LNCaP clone FGC (cell line): Measurements from ENCODE around the gene RAB11FIP2.

ENCODE experiments used
- DNase-seq: peaks from one replicate; pipeline ENCODE4 v3.0.0-alpha.2; 2011; ENCODE audit warnings: low read depth
- H3K4me3 ChIP-seq: 2 replicates; pipeline ENCODE4 v1.5.1; 2011; ENCODE audit warnings: mild to moderate bottlenecking, low read depth, low read length, control low read depth
- CTCF ChIP-seq: IDR thresholded peaks from 2 replicates; pipeline ENCODE4 v1.5.1; 2012; ENCODE audit warnings: mild to moderate bottlenecking; ENCODE audit not compliant: control insufficient read depth, insufficient read depth; ENCODE audit errors: extremely low read depth

Gene RAB11FIP2

GRCh38 chr10:117960345-117960935 is 86.3 kb downstream of the RAB11FIP2 start:
- H3K4me3 ChIP-seq = no peak overlapping the region
- DNase-seq = no peak
- no peak for TF ChIP-seq CTCF

GRCh38 chr10:117956972-117957371 is 89.8 kb downstream of the RAB11FIP2 start:
- no peak overlapping the region for H3K4me3 ChIP-seq
- no peak for TF ChIP-seq CTCF
- no peak for DNase-seq

- DNase-seq = no peak
- no peak overlapping the region for H3K4me3 ChIP-seq
- TF ChIP-seq CTCF = no peak
Observed at GRCh38 chr10:117955176-117955575, 91.6 kb downstream of the RAB11FIP2 start.
